Left renal cortex interstitium (tissue), 4 donors: ENCODE results near the gene LGALS7. TPM values are rescaled to one million over a fixed set of nuclear protein-coding genes. Genes with fewer than 3 reads are reported as not detected.

ENCODE experiments used
- DNase-seq, 4 donors: peaks; one replicate each; pipeline ENCODE4 v3.0.0-alpha.2; 2013; ENCODE audit warnings: low read depth in 4 of 4, low spot score in 2 of 4, missing footprints in 1 of 4
- polyA plus RNA-seq, 4 donors: library from polyadenylated mRNA; unstranded; fragments of 120-200 nt; gene quantifications; one replicate each; pipeline ENCODE4 v1.2.1, GENCODE V29; 2013; ENCODE audit not compliant: insufficient read length in 4 of 4

The LGALS7 gene
- polyA plus RNA-seq, 4 donors: 0.41 to 1.4 (median 0.71) TPM; not detected in 1

DNA sequence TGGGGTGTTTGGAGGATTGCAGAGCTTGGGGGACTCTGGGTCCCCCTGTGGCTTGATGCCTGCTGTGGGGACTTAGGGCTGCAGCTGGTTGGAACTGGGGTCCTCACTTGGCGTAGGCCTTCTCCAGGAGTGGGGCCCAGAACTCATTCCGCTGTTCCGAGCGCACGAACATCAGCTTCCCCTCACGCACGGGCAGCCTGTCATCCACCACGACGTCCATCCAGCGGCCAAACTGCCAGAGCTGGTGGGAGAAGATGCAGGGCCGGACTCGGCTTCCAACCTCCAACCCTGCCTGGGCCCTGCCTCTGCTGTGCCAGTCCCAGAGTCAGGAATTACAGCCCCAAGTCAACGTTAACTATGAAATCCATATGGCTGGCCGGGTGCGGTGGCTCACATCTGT is 31.6 kb downstream of the LGALS7 start:
- DNase-seq: no peak

DNA sequence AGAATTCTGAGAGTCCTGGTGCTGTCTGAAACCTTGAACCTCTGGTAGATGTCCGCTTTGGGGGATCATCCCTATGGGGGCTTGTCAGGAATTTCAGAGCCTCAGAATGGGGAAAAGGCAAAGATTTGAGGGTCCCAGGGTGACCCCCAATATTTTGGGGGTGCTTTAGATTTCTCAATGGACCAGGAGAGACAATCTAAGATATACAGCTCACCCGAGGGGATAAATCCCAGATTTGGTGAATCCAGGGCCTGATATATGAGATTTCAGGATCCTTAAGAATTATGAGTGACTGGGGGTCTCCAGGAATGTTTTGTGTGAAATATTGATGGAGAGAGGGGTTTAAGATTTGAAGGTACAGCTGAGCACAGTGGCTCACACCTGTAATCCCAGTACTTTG is 32.4 kb downstream of the LGALS7 start:
- DNase-seq: no peak

- no peak for DNase-seq
Observed at GRCh38 chr19:38740257-38740592, 33.1 kb downstream of the LGALS7 start.

GRCh38 chr19:38739440-38740256 is 33.7 kb downstream of the LGALS7 start:
- no peak for DNase-seq

GRCh38 chr19:38737921-38738737 is 35.2 kb downstream of the LGALS7 start:
- DNase-seq: no peak

- DNase-seq: no peak
Observed at GRCh38 chr19:38737281-38737865, 35.9 kb downstream of the LGALS7 start.

DNA sequence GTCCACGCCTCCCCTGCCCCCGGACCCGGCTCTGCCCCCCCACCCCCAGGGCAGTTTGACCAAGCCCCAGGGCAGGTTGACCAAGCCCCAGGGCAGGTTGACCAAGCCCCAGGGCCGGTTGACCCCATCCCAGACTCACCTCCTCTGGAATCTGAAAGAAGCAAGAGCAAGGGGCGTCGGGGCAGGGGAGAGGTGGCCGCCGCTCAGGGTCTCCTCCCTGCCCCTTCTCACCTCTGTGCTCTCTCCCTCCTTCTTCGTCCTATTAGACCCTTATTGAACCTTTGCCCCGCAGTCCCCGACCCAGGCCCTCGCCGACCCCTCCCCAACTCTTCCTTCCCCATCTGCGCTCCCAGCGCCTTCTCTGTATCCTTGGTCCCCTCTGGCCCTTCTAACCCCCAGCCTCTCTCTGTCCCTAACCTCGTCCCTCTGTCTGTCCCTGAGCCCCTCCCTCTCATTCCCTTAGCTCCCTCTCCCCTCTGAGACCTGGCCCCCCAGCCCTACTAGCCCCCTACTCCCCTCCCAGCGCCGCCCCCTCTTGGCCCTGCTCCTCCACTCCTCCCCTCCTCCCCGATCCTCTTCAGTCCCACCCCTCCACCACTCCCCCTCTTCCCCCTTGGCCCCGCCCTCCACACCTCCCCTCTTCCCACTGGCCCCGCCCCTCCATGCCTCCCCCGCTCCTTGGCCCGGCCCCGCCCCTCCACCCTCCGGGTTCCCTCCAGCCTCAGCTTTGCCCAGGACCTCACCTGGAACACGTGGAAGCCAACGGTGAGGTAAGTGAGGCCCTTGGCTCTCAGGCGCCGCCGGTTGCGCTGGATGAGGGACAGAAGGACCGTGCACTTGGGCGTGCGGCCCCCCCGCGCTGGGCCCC is 36.7 kb downstream of the LGALS7 start:
- DNase-seq: no peak

- DNase-seq: no peak
Observed at GRCh38 chr19:38736036-38736412, 37.3 kb downstream of the LGALS7 start.

- no peak for DNase-seq
Observed at GRCh38 chr19:38735257-38735686, 38.0 kb downstream of the LGALS7 start.

DNA sequence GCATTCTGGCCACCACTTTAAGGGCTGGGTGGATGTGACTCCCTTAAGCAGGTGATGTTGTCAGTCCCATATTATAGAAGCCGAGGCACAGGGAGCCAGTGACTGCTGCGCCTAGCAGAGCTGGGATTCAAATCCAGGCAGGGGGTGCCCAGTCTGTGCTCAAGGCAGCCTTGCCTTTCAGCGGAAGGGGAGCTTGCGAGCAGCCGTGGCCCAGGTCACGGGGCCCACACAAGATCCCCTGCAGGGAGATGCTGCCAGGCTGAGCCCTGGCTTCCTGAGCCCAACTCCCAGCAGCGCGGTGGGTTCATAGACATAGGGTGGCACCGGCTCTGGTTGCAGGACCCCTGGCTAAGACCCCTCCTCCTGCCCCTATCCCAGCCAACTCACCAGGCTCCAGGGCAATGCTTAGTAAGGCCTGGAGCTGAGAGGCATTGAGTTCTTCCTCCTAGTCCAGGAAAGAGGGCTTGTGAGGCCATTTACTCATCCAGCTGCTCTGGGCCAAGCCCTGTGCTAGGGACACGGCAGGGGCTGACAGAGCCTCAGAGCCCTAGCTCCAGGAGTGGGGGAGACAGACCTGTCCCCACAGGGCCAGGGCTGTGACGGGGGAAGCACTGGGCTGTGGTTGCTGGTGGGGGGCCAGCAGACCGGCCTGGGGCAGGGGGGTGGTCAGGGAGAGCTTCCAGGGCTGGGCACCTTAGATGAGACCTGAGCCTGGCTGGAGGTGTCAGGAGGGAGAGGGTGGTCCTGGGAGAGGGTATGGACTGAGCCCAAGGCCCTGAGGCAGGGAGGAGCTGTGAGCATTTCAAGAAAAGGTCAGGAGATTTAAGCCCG is 38.7 kb downstream of the LGALS7 start:
- no peak for DNase-seq

DNA sequence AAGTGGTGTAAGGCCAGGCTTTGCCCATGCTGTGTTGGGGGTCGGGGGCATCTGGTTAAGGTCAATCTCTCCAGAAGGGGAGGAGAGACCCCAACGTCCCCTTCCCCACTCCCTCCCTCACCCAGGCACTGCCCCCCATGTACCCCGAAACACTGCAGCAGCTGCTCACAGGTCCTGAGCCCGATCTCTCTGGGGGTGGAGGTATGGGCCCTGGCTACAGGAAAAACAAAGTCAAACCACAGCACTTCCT is 39.2 kb downstream of the LGALS7 start:
- DNase-seq: no peak

DNA sequence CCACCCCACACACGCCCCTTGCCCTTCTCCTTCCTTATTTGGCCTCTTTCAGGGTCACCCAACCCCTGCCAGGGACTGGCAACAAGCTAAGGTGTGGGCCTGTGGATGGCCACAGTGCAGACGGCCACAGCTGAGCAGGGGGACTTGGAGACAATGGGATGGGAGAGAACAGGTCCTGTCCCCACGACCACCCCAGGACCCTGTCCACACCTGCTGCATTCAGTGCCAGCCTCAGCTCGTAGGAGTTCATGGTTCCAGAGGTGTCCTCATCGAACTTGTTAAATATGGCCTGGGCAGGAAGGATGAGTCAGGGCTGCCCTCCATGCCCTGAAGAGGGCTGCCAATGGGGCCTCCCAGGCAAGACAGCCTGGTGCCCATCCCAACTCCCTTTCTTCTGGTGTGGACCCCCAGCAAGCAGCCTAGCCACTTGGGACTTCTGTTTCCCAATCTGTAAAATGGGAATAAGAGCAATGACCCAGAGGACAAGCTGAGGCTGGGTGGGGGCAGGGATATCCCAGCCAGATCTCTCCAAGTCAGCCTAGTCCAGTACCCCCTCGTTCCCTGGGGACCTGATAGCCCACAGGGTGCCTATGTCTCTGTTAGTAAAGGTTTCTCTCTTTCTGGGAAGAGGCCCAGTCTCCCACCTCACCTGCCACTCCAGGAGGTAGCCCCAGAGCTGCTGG is 39.7 kb downstream of the LGALS7 start:
- DNase-seq: no peak

DNA sequence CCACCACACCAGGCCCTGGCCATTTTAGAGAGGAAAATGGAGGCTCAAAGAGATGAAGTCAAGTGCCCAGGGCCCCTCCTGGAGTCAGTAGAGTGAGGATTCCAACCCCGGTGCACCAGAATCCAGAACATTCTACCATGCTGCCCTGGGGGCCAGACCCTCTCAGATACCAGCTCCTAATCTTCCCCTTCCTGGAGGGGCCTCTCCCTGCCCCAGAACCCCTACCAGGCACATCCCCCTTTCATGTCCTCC is 40.1 kb downstream of the LGALS7 start:
- DNase-seq: no peak

DNA sequence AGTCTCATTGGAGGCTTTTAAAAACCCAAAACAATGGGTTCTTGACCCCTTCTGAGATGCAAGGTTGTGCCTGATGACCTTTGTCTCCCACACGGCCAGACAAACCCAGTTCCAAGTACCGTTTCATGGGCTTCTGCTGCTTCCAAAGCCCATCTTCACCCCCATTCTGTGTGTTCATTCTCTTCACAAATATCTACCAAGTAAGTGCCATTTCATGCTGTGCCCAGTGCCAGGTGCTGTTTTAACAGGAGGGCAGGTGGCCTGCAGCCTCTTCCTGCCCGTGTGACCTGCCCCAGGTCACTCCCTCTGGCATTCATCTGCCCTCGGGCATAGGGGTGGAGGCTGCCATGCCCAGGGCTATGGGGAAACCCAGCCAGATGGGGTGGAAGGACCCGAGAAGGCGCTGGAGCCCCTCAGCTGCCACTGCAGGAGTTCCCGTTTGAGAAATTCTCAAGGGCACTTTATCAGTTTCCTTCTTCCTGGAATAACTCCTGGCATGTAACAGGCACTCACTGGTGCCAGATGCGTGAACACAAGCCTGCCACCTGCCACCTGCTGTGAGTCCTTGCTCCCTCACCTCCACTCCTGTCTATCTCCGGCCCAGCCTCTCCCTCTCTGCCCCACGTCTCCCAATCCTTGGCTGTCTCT is 41.5 kb downstream of the LGALS7 start:
- no peak for DNase-seq

DNA sequence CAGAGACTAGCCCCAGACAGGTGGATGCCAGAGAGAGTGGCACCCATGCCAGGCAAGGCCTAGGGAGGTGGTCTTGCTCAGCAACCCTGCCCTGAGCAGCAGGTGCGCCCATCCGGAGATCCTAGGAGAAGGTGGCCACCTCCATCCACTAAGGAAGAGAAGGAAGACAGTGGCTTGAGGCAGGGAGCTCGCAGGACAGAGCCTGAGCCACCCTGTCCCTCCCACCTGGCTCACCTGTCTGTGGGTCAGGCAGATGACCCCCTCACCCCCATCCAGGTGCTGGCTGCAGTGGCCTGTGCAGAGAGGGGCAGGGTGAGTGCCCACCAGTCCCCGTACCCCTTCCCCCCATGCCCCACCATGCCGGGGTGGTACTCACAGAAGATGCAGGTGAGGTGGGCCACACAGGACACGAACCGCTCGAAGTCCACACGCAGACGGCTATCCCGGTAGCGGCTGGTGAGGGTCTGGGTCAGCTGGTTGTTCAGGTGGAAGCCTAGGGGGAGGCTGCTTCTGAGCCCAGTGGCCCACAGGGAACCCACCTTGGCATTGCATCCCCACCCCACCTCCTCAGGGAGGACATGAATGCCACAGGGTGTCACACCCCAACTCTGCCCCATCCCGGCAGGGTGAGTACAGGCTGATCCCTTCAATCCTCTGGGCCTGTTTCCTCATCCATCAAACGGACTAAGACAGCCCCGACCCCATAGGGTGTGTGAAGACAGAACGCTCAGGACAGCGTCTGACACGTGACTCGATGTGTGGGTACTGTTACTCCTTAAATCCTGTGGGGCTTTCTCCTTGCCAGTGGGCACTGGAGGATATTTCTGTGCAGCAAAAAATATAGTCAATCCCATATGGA is 42.4 kb downstream of the LGALS7 start:
- no peak for DNase-seq

- DNase-seq: no peak
Observed at GRCh38 chr19:38730470-38730730, 42.9 kb downstream of the LGALS7 start.

GRCh38 chr19:38729653-38730469 is 43.5 kb downstream of the LGALS7 start:
- DNase-seq: no peak
